HG03039 (cell line): Measurements from ENCODE around the gene MED13L.
A peak's percentile ranks its signal among the peaks of the same experiment; 100 is the strongest.

Source experiments
- ATAC-seq: cut with Tn5 transposase; IDR thresholded peaks from one replicate; pipeline ENCODE4 v1.9.1; 2021; ENCODE audit warnings: mild to moderate bottlenecking, moderate library complexity; ENCODE audit not compliant: unreplicated experiment

MED13L gene

GRCh38 chr12:116216022-116216756 is 61.3 kb downstream of the MED13L start:
- no peak for ATAC-seq

GRCh38 chr12:116215023-116215422 is 62.5 kb downstream of the MED13L start:
- ATAC-seq, result no peak

GRCh38 chr12:116213885-116214527 is 63.5 kb downstream of the MED13L start:
- ATAC-seq, result no peak

- ATAC-seq, result no peak
Observed at GRCh38 chr12:116213014-116213413, 64.5 kb downstream of the MED13L start.

GRCh38 chr12:116210762-116211161 is 66.7 kb downstream of the MED13L start:
- no peak for ATAC-seq

GRCh38 chr12:116210131-116210530 is 67.4 kb downstream of the MED13L start:
- no peak for ATAC-seq

- no peak for ATAC-seq
Observed at GRCh38 chr12:116209503-116209902, 68.0 kb downstream of the MED13L start.

GRCh38 chr12:116207274-116207673 is 70.2 kb downstream of the MED13L start:
- ATAC-seq, result no peak

- no peak for ATAC-seq
Observed at GRCh38 chr12:116206828-116207227, 70.7 kb downstream of the MED13L start.

GRCh38 chr12:116204785-116205184 is 72.7 kb downstream of the MED13L start:
- ATAC-seq, result no peak

- no peak for ATAC-seq
Observed at GRCh38 chr12:116204169-116204568, 73.3 kb downstream of the MED13L start.

GRCh38 chr12:116202940-116203339 is 74.6 kb downstream of the MED13L start:
- ATAC-seq, result no peak

GRCh38 chr12:116202433-116202832 is 75.1 kb downstream of the MED13L start:
- no peak for ATAC-seq

GRCh38 chr12:116201908-116202307 is 75.6 kb downstream of the MED13L start:
- no peak for ATAC-seq

GRCh38 chr12:116201359-116201758 is 76.1 kb downstream of the MED13L start:
- no peak for ATAC-seq

- ATAC-seq, result no peak
Observed at GRCh38 chr12:116200812-116201211, 76.7 kb downstream of the MED13L start.

- ATAC-seq, result no peak
Observed at GRCh38 chr12:116199160-116199706, 78.3 kb downstream of the MED13L start.

GRCh38 chr12:116196752-116197718 is 80.5 kb downstream of the MED13L start:
- ATAC-seq, result no peak

GRCh38 chr12:116196226-116196625 is 81.3 kb downstream of the MED13L start:
- ATAC-seq, result no peak

GRCh38 chr12:116194935-116195431 is 82.5 kb downstream of the MED13L start:
- ATAC-seq, result peak; percentile 67

GRCh38 chr12:116189692-116190091 is 87.8 kb downstream of the MED13L start:
- ATAC-seq, result no peak
